ENCODE measurements around the gene PRODH2.
A peak's percentile ranks its signal among the peaks of the same experiment; 100 is the strongest.

The PRODH2 gene

DNA sequence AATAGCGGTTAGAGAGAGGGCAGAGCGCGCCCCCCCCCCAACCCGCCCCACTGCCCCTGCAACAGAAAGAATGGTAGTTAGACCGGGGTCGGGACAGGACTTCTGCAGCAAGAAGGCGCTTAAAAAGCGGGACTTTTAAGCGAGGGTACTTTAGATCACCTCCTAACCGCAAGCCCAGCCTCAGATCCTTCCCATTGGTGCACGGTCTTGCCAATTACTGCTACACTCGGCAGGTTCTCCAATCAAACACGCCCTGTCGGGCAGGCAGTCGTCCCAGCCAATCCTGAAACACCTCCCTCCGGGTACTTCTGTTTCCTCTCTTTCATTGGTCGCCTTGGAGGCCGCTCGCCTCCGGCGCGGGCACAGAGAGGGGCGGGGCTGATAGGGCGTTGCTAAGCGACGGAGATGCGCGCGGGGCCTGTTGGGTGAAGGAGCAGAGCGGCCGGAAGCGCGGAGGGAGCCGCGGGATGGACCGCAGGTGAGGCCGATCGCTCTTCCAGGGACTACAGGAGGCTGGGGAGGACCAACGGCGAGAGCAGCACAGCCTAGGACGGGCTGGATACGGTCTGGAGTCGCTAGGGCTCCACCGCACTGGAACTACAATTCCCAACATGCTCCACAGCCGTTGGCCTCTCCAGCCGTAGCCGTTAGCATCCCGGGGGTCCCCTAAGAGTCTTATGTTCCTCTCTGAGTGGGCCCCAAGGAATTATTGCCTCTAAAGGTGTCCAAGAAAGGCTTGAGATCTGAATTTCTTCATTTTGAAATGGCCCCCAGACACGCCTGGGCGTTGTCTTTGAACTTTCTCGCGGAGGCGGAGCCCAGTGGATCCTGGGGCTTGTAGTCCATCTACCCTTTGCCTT lies 54.7 kb downstream of the PRODH2 start, which contains the start of gene PROSER3:
PROSER3 (plus strand) TSS at position 428 of the 860 bp plus-strand sequence; CDS start at position 468, 40 bp downstream.
- peak; percentile 99 for DNase-seq (ENCODE audit: low read depth, low spot score)

DNA sequence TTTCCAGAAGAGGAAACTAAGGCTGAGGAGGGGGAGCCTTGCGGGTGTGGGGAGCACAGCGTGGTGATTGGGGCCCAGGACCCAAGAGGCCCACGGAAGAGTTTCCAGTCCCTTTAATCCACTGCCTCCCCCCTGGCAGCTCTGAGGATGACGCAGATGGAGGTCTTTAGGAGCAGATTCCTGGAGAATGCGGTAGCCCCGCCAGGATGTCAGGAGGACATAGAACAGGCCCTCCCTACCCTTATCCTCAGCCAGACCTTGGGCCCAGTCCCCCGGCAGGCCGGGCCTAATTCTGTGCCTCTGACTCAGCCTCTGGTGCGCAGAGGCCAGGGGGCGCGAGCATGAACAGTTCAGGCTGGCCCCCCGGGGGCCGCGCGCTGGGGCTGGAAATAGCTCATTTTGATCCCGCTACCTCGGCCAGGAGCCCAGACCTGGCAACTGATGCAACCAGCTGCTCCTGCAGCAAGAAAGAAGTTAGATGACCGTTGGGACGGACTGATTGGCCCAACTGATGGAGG lies 55.4 kb downstream of the PRODH2 start:
- DNase-seq (ENCODE audit: low read depth, low spot score), result no peak

GRCh38 chr19:35756377-35757230 lies 56.0 kb downstream of the PRODH2 start, which contains the start of gene HSPB6:
Gene HSPB6 (minus strand): TSS chr19:35757029. CDS start chr19:35757008, 21 bp downstream.
- no peak for DNase-seq (ENCODE audit: low read depth, low spot score)

DNA sequence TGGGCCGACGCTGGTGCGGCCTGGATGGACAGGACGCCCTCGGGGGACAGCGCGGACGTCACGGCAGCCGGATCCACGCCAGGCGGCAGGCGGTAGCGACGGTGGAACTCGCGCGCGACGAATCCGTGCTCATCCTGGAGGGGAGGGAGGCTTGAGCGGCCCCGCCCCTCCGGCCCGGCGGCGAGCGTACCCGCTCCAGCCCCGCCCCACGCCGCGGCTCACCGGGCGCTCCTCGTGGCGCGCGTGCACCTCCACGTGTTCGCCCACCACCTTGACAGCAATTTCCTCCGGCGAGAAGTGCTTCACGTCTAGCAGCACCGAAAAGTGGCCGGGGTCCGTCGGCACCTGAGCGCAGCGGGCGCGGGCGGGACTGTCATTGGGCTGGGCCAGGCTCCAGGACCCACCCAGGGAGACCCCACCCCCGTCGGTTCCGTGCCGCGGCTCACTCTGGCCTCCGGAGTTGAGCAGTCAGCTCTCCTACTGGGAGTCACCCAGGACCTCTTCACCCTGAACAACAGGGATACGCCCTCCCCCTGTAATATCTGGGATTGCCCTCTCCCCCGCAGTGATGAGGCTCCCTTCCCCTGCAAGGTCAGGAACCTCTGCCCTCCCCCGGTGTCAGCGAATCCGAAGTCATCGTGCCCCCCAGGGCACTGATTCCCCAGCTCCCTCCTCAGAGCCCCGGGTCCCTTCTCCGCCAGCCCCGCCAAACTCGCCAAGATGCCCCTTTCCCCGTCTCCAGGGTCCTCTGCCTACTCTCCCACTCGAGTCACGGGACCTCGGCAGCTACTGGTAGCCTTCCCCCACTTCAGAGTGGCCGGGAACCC lies 56.9 kb downstream of the PRODH2 start:
- no peak for DNase-seq (ENCODE audit: low read depth, low spot score)

- no peak for DNase-seq (ENCODE audit: low read depth, low spot score)
These were observed 57.5 kb downstream of the PRODH2 start for GRCh38 chr19:35755131-35755549.

DNA sequence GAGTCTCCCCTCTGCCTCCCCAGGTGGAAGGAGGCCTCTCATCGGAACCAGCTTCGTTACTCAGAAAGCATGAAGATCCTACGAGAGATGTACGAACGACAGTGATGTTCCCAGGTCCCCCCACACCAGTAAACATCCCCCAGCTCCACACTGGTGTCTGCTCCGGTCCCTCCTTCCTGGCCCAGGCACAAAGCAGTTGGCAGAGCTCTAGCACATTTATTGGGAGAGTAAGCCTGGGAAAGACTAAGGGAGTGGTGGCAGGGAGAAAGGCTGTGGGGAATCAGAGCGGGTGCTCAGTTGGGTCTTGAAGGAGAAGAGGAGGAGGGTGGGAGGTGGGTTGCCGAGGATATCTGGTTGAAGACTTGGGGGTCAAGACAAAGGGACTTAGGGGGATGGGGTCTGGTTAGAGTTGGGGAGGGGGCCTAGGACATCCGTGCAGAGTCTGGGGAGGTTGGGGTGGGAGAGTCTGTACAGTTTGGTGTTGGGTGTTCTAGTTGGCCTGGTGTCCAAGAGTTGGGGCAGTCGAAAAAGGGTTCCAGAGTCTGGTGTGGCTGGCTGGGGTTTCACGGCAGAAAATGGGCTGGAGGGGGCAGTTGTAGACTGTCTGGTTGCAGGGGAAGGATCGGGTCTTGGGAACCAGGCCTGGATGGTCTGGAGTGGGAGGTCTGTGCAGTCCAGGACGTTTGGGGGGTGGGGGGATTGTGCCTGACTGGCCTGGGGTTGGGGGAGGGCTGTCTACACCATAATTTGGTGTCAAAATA lies 58.1 kb downstream of the PRODH2 start:
- DNase-seq (ENCODE audit: low read depth, low spot score), result no peak

DNA sequence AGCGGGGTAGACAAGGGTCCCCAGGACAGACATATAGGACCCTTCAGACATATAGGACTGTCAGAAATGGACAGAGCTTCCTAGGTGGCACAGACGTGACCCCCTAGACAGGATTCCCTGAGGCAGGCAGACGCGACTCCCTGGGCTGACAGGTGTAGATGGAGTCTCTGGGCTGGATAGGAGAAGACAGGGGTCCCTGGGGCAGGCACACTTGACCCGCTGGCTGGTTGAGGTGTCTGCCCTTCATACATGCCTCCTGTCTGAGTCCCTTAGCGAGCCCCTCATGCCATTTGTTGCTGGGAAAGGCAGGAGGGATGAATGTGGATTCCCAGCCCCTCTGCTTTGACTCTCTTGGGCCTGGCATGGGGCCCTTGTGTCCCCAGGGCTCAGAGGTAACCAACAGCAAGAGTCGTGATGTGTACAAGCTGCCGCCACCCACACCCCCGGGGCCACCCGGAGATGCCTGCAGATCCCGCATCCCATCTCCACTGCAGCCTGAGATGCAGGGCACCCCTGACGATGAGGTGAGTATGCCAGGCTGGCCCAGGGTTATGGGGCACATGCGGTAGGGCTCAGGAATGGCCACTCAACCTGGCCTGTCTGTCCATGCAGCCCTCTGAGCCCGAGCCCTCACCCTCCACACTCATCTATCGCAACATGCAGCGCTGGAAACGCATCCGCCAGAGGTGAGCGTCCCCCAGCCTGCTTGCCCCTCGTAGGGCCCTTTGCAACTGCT lies 58.8 kb downstream of the PRODH2 start:
- no peak for DNase-seq (ENCODE audit: low read depth, low spot score)

DNA sequence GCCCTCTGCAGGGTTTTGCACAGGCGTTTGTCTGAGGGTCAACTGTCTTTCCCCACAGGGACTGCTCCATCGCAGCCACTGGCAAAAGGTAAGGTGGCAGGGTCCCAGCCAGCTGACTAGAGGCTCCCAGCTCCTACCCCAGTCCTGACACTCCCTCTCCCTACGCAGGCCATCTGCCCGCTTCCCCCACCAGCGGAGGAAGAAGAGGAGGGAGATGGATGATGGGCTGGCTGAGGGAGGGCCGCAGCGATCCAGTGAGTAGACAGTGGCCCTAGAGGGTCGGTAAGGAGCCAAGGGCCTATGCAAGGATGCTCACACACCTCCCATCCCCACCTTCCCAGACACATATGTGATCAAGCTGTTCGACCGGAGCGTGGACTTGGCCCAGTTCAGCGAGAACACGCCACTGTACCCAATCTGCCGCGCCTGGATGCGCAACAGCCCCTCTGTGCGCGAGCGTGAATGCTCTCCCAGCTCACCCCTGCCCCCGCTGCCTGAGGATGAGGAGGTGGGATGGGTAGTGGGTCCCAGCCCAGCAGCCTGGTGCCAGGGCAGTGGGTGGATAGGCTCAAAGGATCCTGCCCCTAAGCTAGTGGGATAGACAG lies 59.8 kb downstream of the PRODH2 start:
- no peak for DNase-seq (ENCODE audit: low read depth, low spot score)

DNA sequence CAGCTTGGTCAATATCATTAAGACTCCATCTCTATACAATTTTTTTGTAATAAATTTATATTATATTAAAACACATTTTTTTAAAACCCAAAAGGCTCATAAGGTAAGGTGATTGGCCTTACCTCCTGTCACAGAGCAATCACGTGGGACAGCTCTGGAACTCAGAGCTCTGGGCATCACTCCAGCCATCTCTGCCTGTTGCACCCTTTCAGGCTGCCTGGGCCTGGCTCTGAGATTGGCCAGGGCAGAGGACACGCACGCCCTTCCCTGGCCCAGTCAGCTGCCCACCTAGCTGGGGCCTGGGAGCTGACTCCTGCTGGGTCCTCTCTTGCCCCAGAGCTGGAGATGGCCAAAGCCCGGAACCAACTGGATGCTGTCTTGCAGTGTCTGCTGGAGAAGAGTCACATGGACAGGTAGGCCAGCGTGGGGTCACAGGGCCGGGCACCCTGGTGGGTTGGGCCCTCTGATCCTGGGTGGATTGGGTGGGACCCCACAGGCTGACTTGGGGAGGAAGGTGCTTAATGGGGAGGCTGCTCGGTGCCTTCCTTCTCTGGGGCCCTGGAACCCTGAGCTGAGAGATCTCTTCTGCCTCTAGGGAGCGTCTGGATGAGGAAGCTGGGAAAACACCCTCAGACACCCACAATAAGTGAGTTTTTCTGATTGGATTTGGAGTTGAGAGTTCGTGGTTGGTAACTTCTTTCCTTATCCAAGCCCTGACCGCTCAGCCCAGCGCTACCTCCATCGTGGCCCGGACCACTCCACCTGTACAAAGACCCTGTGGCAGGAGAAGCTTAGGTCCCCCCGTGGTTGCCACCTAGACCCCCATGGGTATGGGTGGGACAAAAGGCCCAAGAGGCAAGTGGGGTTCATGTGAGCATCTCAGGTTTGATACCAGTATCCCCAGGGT lies 60.6 kb downstream of the PRODH2 start:
- DNase-seq (ENCODE audit: low read depth, low spot score), result no peak

GRCh38 chr19:35750167-35750566 lies 62.5 kb downstream of the PRODH2 start:
- DNase-seq (ENCODE audit: low read depth, low spot score), result no peak
